A549 (cell line): Measurements from ENCODE around the gene GLRA3. TPM values are rescaled to one million over a fixed set of nuclear protein-coding genes. Genes with fewer than 3 reads are reported as not detected.
"Not testable (repeated sequence)": the region's sequence is repeated elsewhere in the genome, so short reads cannot be mapped to it uniquely, and the experiment has no call there.

Source experiments
- ATAC-seq, 2 experiments: fragments of 200-7000 bp in 1 of 2; fragments of >200 bp in 1 of 2; cut with Nextera tagmentation in 1 of 2; cut with Tn5 transposase in 1 of 2; 3 replicates each; pipeline versions ENCODE4 v1.8.0 to v1.9.1; 2018 to 2020; ENCODE audit warnings: mild to moderate bottlenecking in 1 of 2, moderate library complexity in 1 of 2
- CTCF ChIA-PET: fragments of 300-600 bp; sonication (Branson Sonifier 250); formaldehyde crosslinking; extraction: SDS; loops from one replicate; lab custom pipeline; 2021; ENCODE audit warnings: antibody characterized with exemption, inconsistent platforms; lab: Yijun Ruan, JAX
- POLR2A ChIA-PET: fragments of 350-600 bp; formaldehyde crosslinking; extraction: SDS; loops from one replicate; lab custom pipeline; 2021; ENCODE audit warnings: antibody characterized with exemption, inconsistent platforms; lab: Yijun Ruan, JAX
- DNase-seq, 2 experiments: peaks; one replicate each; pipeline versions ENCODE4 v3.0.0 to v3.0.0-alpha.2; 2011 to 2016; ENCODE audit warnings: low read depth in 1 of 2, low spot score in 1 of 2
- FAIRE-seq: peaks from 2 replicates; lab custom pipeline; 2011; peaks lifted over from hg19 to GRCh38; lab: Jason Lieb, UNC
- H3K27ac ChIP-seq, 2 experiments: fragments of >200 bp; sonication (Bioruptor Twin); formaldehyde crosslinking; 3 replicates each; pipeline ENCODE4 v1.5.1; 2016 to 2017
- H3K4me1 ChIP-seq: fragments of >200 bp; sonication (Bioruptor Twin); formaldehyde crosslinking; 3 replicates; pipeline ENCODE4 v1.6.1; 2016
- H3K4me2 ChIP-seq: fragments of >200 bp; sonication (Bioruptor Twin); formaldehyde crosslinking; 3 replicates; pipeline ENCODE4 v1.6.1; 2016
- H3K4me3 ChIP-seq: fragments of >200 bp; sonication (Bioruptor Twin); formaldehyde crosslinking; 3 replicates; pipeline ENCODE4 v1.5.1; 2016
- H3K9me3 ChIP-seq: fragments of >200 bp; sonication (Bioruptor Twin); formaldehyde crosslinking; 3 replicates; pipeline ENCODE4 v1.6.1; 2016
- BHLHE40 ChIP-seq: IDR thresholded peaks from 2 replicates; pipeline ENCODE4 v1.6.1; 2012; ENCODE audit warnings: low read depth, low read length, inconsistent platforms
- CBX2 ChIP-seq: fragments of 200-600 bp; sonication (generic); IDR thresholded peaks from 2 replicates; pipeline ENCODE4 v1.6.1; 2016; ENCODE audit warnings: low read depth, mild to moderate bottlenecking, borderline replicate concordance
- CHD4 ChIP-seq: fragments of 200-600 bp; sonication (generic); IDR thresholded peaks from 2 replicates; pipeline ENCODE4 v1.6.1; 2016; ENCODE audit warnings: antibody characterized with exemption, mild to moderate bottlenecking, borderline replicate concordance
- CTCF ChIP-seq: fragments of >200 bp; sonication (Bioruptor Twin); formaldehyde crosslinking; IDR thresholded peaks from 3 replicates; pipeline ENCODE4 v1.5.1; 2016
- FOSB ChIP-seq: fragments of 250-450 bp; sonication (Bioruptor Pico); IDR thresholded peaks from 2 replicates; pipeline ENCODE4 v1.5.0; 2020; ENCODE audit warnings: mild to moderate bottlenecking, moderate library complexity
- HOXA7 ChIP-seq: fragments of 250-450 bp; sonication (Bioruptor Pico); IDR thresholded peaks from 2 replicates; pipeline ENCODE4 v1.5.0; 2020; ENCODE audit warnings: mild to moderate bottlenecking, moderate library complexity
- HOXB5 ChIP-seq: fragments of 250-450 bp; sonication (Bioruptor Pico); IDR thresholded peaks from 2 replicates; pipeline ENCODE4 v1.5.0; 2020; ENCODE audit warnings: mild to moderate bottlenecking, moderate library complexity
- JUN ChIP-seq, 2 experiments: fragments of >200 bp; sonication (Bioruptor Twin); formaldehyde crosslinking; IDR thresholded peaks; 2 replicates in 1 of 2; 3 replicates in 1 of 2; pipeline ENCODE4 v1.6.1; 2016 to 2017
- MAFK ChIP-seq: fragments of 450-650 bp; IDR thresholded peaks from 2 replicates; pipeline ENCODE4 v1.6.1; 2014; ENCODE audit not compliant: partially characterized antibody
- MYC ChIP-seq: IDR thresholded peaks from 2 replicates; pipeline ENCODE4 v1.6.1; 2012; ENCODE audit warnings: mild to moderate bottlenecking, inconsistent platforms, low read length, improper control_type of control experiment, borderline replicate concordance
- PBX3 ChIP-seq: IDR thresholded peaks from 2 replicates; pipeline ENCODE4 v1.6.1; 2012
- RAD21 ChIP-seq, 2 experiments: fragments of >200 bp in 1 of 2; sonication (Bioruptor Twin) in 1 of 2; formaldehyde crosslinking in 1 of 2; IDR thresholded peaks in 1 of 2; conservative IDR thresholded peaks in 1 of 2; 2 replicates in 1 of 2; 3 replicates in 1 of 2; pipeline ENCODE4 v1.6.1; 2012 to 2018; ENCODE audit warnings: inconsistent platforms in 1 of 2
- RARB ChIP-seq: fragments of 250-450 bp; sonication (Bioruptor Pico); IDR thresholded peaks from 2 replicates; pipeline ENCODE4 v1.8.0; 2021; ENCODE audit warnings: mild to moderate bottlenecking, moderate library complexity
- RCOR1 ChIP-seq: fragments of 150-350 bp; IDR thresholded peaks from 2 replicates; pipeline ENCODE4 v1.6.1; 2014; ENCODE audit warnings: antibody characterized with exemption, low read length, low read depth
- REST ChIP-seq: fragments of 200-600 bp; sonication (generic); IDR thresholded peaks from 2 replicates; pipeline ENCODE4 v1.6.1; 2016; ENCODE audit warnings: antibody characterized with exemption, mild to moderate bottlenecking, moderate library complexity
- RNF2 ChIP-seq: fragments of 200-600 bp; sonication (generic); IDR thresholded peaks from 2 replicates; pipeline ENCODE4 v1.6.1; 2016; ENCODE audit warnings: low read depth, mild to moderate bottlenecking, antibody characterized with exemption, moderate library complexity, borderline replicate concordance
- SMC3 ChIP-seq: fragments of >200 bp; sonication (Bioruptor Twin); formaldehyde crosslinking; IDR thresholded peaks from 3 replicates; pipeline ENCODE4 v1.6.1; 2018; ENCODE audit warnings: inconsistent platforms
- SREBF2 ChIP-seq: fragments of 450-650 bp; IDR thresholded peaks from 2 replicates; pipeline ENCODE4 v1.6.1; 2014; ENCODE audit warnings: mild to moderate bottlenecking, moderate library complexity
- TP53 ChIP-seq: fragments of 250-450 bp; sonication (Bioruptor Pico); IDR thresholded peaks from 2 replicates; pipeline ENCODE4 v1.5.0; 2021; ENCODE audit warnings: mild to moderate bottlenecking, moderate library complexity
- ZC3H11A ChIP-seq: fragments of 450-650 bp; IDR thresholded peaks from 2 replicates; pipeline ENCODE4 v1.6.1; 2014; ENCODE audit warnings: antibody characterized with exemption, mild to moderate bottlenecking
- WGBS: methylation state at CpG from one replicate; pipeline ENCODE4 v1.1.6; 2017; ENCODE audit errors: missing lambda C conversion rate; 5-methylcytosine and 5-hydroxymethylcytosine counted together
- polyA plus RNA-seq, 4 experiments: library from polyadenylated mRNA; depleted of rRNA in 3 of 4; stranded (reverse); fragments of >200 nt; fragmentation: RNase III in 1 of 4; extraction: RNeasy Plus Mini Kit Qiagen cat#74134 plus additional on column Dnase treatment in 1 of 4; gene quantifications; 2 replicates in 3 of 4; 3 replicates in 1 of 4; pipeline ENCODE4 v1.2.3, GENCODE V29; 2011 to 2017

The GLRA3 gene
- polyA plus RNA-seq, 2 of the 4 experiments (the other 2 are of a cell fraction): 0.01 to 0.04 TPM

- H3K27ac ChIP-seq: no peak overlapping the region
- FAIRE-seq (no peak), ATAC-seq (no peak), DNase-seq (peak in 1 of 2 experiments; percentile 7)
- no peak overlapping the region for H3K4me3 ChIP-seq
- no peaks in the 10 kb centered on the region for H3K9me3 ChIP-seq
- no peak overlapping the region for H3K4me2 ChIP-seq
- POLR2A ChIA-PET: no interaction called here
- CTCF ChIA-PET: no interaction called here
- no peak for TF ChIP-seq PBX3
- no peak for TF ChIP-seq MAFK
- TF ChIP-seq RNF2: no peak
- TF ChIP-seq HOXB5: no peak
- TF ChIP-seq RAD21 (conservative IDR thresholded peaks at IDR 0.05 in 1 of 2, IDR thresholded peaks at IDR 0.05 in 1 of 2): peak; percentile 37 to 43; a peak in 4 of 5 replicates
- no peak for TF ChIP-seq RARB
- TF ChIP-seq RCOR1: no peak
- TF ChIP-seq MYC: no peak
- TF ChIP-seq ZC3H11A: no peak
- no peak for TF ChIP-seq REST
- no peak for TF ChIP-seq TP53 (CRISPR knock-in tag)
- TF ChIP-seq JUN (IDR thresholded peaks at IDR 0.05): no peak
- peak; percentile 28; the same call in 2 of the 3 replicates for TF ChIP-seq CTCF
- TF ChIP-seq FOSB (CRISPR knock-in tag): no peak
- no peak for TF ChIP-seq CBX2
- TF ChIP-seq HOXA7: no peak
- no peak for TF ChIP-seq BHLHE40
- peak; percentile 14; the same call in 1 of the 3 replicates for TF ChIP-seq SMC3
- TF ChIP-seq SREBF2: no peak
- TF ChIP-seq CHD4: no peak
- no peaks in the 10 kb centered on the region for H3K4me1 ChIP-seq
- WGBS: 33% methylated on average over 1 of the region's 1 CpG
These were observed 44.9 kb upstream of the GLRA3 start for GRCh38 chr4:174873931-174874330.

GRCh38 chr4:174873146-174873545 lies 44.1 kb upstream of the GLRA3 start:
- POLR2A ChIA-PET, H3K9me3 ChIP-seq, DNase-seq, CTCF ChIA-PET, H3K4me2 ChIP-seq, H3K4me1 ChIP-seq, H3K4me3 ChIP-seq, FAIRE-seq, ATAC-seq, H3K27ac ChIP-seq: not testable (repeated sequence)
- 62% methylated on average over 4 of the region's 4 CpGs for WGBS
